Activated naive CD8-positive, alpha-beta T cell treated with anti-CD3 and anti-CD28 coated beads, Interleukin-2, amount 10 ng/mL, durations not matched to agents 7 days and 5 days (primary cell): ENCODE results near the gene PLCH2. TPM values are rescaled to one million over a fixed set of nuclear protein-coding genes. Genes with fewer than 3 reads are reported as not detected.

Experiments used
- ATAC-seq: fragments of 150-1000 bp; cut with Tn5 transposase; one replicate; pipeline ENCODE4 v1.10.0; 2021; ENCODE audit warnings: low read depth, moderate library complexity
- POLR2A ChIA-PET: fragments of 350-600 bp; sonication (Branson Sonifier 250); formaldehyde crosslinking; loops from one replicate; lab custom pipeline; 2021; ENCODE audit warnings: antibody characterized with exemption; lab: Charles Lee
- DNase-seq: peaks from one replicate; pipeline ENCODE4 v3.0.0; 2021
- H3K27ac Mint-ChIP-seq: one replicate; pipeline ENCODE4 v1.8.0; 2022; ENCODE audit warnings: mild to moderate bottlenecking, mixed read lengths
- H3K27me3 Mint-ChIP-seq: one replicate; pipeline ENCODE4 v1.8.0; 2022; ENCODE audit warnings: mild to moderate bottlenecking, moderate library complexity, mixed read lengths
- H3K36me3 Mint-ChIP-seq: one replicate; pipeline ENCODE4 v1.8.0; 2021; ENCODE audit warnings: mild to moderate bottlenecking, mixed read lengths
- H3K4me1 Mint-ChIP-seq: one replicate; pipeline ENCODE4 v1.8.0; 2021; ENCODE audit warnings: mixed read lengths
- H3K4me3 Mint-ChIP-seq: one replicate; pipeline ENCODE4 v1.8.0; 2022; ENCODE audit warnings: mild to moderate bottlenecking, moderate library complexity, mixed read lengths
- H3K9me3 Mint-ChIP-seq: one replicate; pipeline ENCODE4 v1.8.0; 2021; ENCODE audit warnings: mixed read lengths
- total RNA-seq, 2 experiments: library from RNA; stranded (reverse); gene quantifications; one replicate each; pipeline ENCODE4 v1.2.3, GENCODE V29; 2021

The PLCH2 gene
- total RNA-seq, 2 experiments from 2014 or later = 28.2 to 30.3 TPM

GRCh38 chr1:2469103-2469940, 6.8 kb upstream of the PLCH2 start:
- Mint-ChIP-seq H3K27me3 (no peaks in the 10 kb centered on the region), H3K27ac (no peak overlapping the region), H3K36me3 (no peaks in the 10 kb centered on the region), H3K9me3 (no peaks in the 10 kb centered on the region), H3K4me1 (no peaks in the 10 kb centered on the region), H3K4me3 (no peak overlapping the region)
- POLR2A ChIA-PET = no interaction called here
- ATAC-seq (no peak), DNase-seq (no peak)

DNA sequence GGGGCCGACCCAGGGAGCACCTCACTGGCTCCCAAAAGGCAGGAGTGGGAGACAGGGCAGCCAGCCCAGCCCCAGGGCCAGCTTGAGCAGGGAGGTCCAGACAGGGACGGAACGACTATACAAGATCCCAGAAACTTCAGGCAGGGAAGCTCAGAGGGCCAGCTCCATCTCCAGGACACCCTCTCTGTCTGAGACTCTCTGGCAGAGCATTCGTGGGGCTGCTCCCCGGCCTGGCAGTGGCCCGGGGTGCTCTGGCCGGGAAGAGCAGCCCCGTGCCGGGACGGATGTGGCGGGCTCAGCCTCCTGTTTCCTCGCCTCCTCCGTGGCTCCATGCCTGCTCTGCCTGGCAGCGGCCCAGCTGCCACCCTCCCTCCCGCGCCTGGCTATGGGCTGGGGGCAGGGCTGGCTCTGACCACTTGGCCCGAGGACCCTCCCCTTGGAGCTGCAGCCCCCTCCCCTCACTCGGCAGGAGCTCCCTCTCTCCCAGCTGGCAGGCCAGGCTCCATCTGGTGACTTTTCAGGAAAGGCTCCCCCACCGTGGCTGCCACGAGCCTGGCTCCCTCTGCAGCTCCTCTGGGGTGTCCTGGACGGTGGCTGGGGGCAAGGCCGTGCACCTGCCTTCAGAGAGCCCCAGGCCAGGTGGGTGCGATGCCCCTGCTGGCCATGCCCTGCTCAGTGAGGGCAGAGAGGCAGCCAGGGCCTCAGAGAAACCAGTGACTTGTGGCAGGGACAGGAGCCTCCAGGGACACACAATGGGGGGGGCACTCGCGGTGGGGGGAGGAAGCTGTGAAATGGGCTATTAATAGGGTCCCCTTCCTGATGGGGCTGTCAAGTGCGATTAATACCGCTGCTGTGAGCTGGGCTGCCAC, 5.6 kb upstream of the PLCH2 start:
- ATAC-seq (no peak), DNase-seq (no peak)
- Mint-ChIP-seq H3K27ac (no peak overlapping the region), H3K9me3 (no peaks in the 10 kb centered on the region), H3K36me3 (no peaks in the 10 kb centered on the region), H3K27me3 (no peaks in the 10 kb centered on the region), H3K4me1 (no peaks in the 10 kb centered on the region), H3K4me3 (no peak overlapping the region)
- POLR2A ChIA-PET = no interaction called here

DNA sequence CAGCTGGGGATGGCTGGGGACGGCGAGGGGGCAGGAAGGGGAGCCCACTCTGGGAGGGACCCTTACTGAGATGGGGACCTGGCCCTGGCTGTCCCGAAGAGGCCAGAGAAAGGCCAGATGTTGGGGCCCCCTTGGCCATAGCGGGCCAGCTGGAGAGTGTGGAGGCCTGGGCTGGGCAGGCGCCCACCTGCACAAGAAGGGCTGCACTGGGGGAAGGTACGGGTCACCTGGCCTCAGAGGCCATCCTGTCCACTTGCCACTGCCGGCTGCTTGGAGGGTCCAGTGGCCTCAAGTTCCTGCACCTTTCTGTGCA, 5.0 kb upstream of the PLCH2 start:
- POLR2A ChIA-PET = no interaction called here
- DNase-seq (no peak), ATAC-seq (no peak)
- H3K4me3 Mint-ChIP-seq = no peak overlapping the region
- H3K9me3 Mint-ChIP-seq = no peaks in the 10 kb centered on the region
- H3K4me1 Mint-ChIP-seq = no peaks in the 10 kb centered on the region
- no peaks in the 10 kb centered on the region for H3K36me3 Mint-ChIP-seq
- H3K27ac Mint-ChIP-seq = no peak overlapping the region
- H3K27me3 Mint-ChIP-seq = no peaks in the 10 kb centered on the region

- Mint-ChIP-seq H3K4me1 (no peaks in the 10 kb centered on the region), H3K27me3 (no peaks in the 10 kb centered on the region), H3K4me3 (no peak overlapping the region), H3K36me3 (no peaks in the 10 kb centered on the region), H3K9me3 (no peaks in the 10 kb centered on the region), H3K27ac (no peak overlapping the region)
- POLR2A ChIA-PET = no interaction called here
- DNase-seq = no peak
- ATAC-seq = no peak
Observed at GRCh38 chr1:2471587-2472001, 4.5 kb upstream of the PLCH2 start.

DNA sequence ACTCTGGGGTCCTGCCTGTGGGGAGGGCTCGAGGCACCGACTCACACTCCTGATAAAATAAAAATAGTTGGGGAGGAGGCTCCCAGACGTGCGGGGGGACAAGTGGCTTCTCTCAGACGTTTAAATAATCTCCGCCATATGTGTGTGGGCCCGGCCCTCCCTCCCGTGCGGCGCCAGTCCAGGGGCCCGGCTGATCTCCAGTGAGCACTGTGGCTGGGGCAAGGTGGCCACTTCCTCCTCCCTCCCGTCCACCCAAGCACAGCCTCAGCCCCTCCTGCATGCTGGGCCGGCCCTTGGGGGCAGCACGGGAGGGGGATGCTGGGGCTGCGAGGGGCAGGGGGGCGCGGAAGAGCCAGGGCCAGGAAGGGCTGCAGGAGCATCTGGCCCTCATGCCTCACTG, 4.0 kb upstream of the PLCH2 start:
- Mint-ChIP-seq H3K4me1 (no peaks in the 10 kb centered on the region), H3K9me3 (no peaks in the 10 kb centered on the region), H3K4me3 (no peak overlapping the region), H3K27me3 (no peaks in the 10 kb centered on the region), H3K27ac (no peak overlapping the region), H3K36me3 (no peaks in the 10 kb centered on the region)
- no peak for DNase-seq
- ATAC-seq = no peak
- POLR2A ChIA-PET = no interaction called here

DNA sequence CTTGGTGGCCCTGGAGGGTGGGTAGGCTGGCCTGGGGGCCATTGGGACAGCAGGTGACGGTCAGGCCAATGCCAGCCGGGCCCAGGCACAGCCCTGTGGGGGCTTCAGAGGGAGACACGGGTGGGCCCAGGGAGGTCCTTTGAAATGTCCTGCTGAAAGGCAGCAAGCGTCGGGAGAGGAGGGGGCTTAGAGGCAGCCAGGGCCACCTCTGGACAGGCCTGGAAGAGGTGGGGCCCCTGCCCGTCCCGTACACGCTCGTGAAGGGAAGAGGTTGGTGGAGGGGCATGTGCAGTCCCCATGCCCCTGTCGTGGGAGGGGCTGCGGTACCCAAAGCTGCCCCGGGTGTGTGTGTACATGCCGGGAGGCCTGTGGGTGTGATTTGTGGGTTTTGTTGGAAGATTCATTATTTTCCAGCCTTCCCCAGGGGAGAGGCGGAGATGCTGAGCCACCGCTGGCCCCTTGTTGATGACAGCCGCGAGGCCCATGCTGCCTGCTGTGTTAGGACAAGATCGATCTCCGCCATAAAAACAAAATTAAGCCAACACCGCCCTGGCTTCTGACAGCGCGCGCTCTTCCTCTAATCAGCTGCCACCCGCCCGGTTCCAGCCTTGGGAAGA, 3.4 kb upstream of the PLCH2 start:
- H3K4me1 Mint-ChIP-seq = no peaks in the 10 kb centered on the region
- H3K36me3 Mint-ChIP-seq = no peaks in the 10 kb centered on the region
- no peak overlapping the region for H3K27ac Mint-ChIP-seq
- no peaks in the 10 kb centered on the region for H3K9me3 Mint-ChIP-seq
- H3K4me3 Mint-ChIP-seq = no peak overlapping the region
- no peaks in the 10 kb centered on the region for H3K27me3 Mint-ChIP-seq
- POLR2A ChIA-PET = no interaction called here
- ATAC-seq (no peak), DNase-seq (no peak)

GRCh38 chr1:2473198-2473597, 2.9 kb upstream of the PLCH2 start:
- H3K27ac Mint-ChIP-seq = no peak overlapping the region
- H3K36me3 Mint-ChIP-seq = no peaks in the 10 kb centered on the region
- no peaks in the 10 kb centered on the region for H3K27me3 Mint-ChIP-seq
- DNase-seq = no peak
- no peaks in the 10 kb centered on the region for H3K4me1 Mint-ChIP-seq
- POLR2A ChIA-PET = no interaction called here
- no peak for ATAC-seq
- H3K4me3 Mint-ChIP-seq = no peak overlapping the region
- no peaks in the 10 kb centered on the region for H3K9me3 Mint-ChIP-seq

- H3K27ac Mint-ChIP-seq = no peak overlapping the region
- H3K36me3 Mint-ChIP-seq = no peaks in the 10 kb centered on the region
- no peaks in the 10 kb centered on the region for H3K27me3 Mint-ChIP-seq
- H3K9me3 Mint-ChIP-seq = no peaks in the 10 kb centered on the region
- ATAC-seq (no peak), DNase-seq (no peak)
- no peak overlapping the region for H3K4me3 Mint-ChIP-seq
- no peaks in the 10 kb centered on the region for H3K4me1 Mint-ChIP-seq
- POLR2A ChIA-PET = no interaction called here
Observed at GRCh38 chr1:2474104-2474844, 1.8 kb upstream of the PLCH2 start.

GRCh38 chr1:2474933-2475371, 1.1 kb upstream of the PLCH2 start:
- no peak for DNase-seq
- no peak overlapping the region for H3K27ac Mint-ChIP-seq
- H3K27me3 Mint-ChIP-seq = no peaks in the 10 kb centered on the region
- no peaks in the 10 kb centered on the region for H3K9me3 Mint-ChIP-seq
- POLR2A ChIA-PET = no interaction called here
- no peak for ATAC-seq
- H3K4me3 Mint-ChIP-seq = no peak overlapping the region
- H3K4me1 Mint-ChIP-seq = no peaks in the 10 kb centered on the region
- H3K36me3 Mint-ChIP-seq = no peaks in the 10 kb centered on the region

DNA sequence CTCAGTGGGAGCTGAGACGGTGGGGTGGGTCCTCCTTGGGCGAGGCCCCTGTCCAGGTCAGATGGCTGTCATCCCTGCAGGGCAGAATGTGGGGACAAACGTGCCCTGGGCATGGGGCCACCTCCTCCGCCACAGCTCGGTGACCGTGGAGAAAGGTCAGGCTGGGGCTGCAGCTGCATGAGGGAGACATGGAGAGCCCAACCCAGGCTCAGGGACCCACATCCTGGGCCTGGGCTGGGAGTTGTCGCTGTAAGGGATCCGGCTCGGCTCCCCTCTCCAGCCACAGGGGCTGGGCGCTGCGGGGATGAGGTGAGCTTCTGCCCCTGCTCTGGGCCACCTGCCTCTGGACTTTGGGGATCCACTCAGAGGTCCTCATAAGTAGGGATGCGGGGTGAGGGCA, 518 bp upstream of the PLCH2 start:
- Mint-ChIP-seq H3K27me3 (no peaks in the 10 kb centered on the region), H3K4me1 (no peaks in the 10 kb centered on the region), H3K27ac (no peak overlapping the region), H3K4me3 (no peak overlapping the region), H3K9me3 (no peaks in the 10 kb centered on the region), H3K36me3 (no peaks in the 10 kb centered on the region)
- DNase-seq (no peak), ATAC-seq (no peak)
- POLR2A ChIA-PET = no interaction called here

DNA sequence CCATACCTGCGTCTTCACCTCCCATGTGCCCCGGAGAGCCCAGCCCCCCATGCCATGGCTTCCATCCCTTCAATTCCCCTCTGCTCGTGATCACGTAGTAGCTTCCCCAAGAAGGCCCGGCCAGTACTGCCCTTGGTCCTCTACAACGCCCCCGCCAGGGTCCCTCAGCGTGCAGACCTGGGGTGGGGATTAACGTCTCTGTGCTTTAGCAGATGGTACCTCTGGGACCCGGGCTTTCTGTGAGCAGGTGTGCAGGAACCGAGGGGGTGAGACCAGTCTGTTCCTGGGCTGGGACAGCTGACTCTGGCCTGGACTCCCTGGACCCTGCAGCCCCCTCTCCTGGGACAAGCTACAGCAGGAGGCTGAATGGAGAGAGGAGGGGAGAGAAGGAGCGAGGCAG, 1.2 kb downstream of the PLCH2 start:
- no peak overlapping the region for H3K27ac Mint-ChIP-seq
- H3K4me3 Mint-ChIP-seq = no peak overlapping the region
- H3K27me3 Mint-ChIP-seq = no peaks in the 10 kb centered on the region
- H3K4me1 Mint-ChIP-seq = no peaks in the 10 kb centered on the region
- DNase-seq = no peak
- no peak for ATAC-seq
- H3K9me3 Mint-ChIP-seq = no peaks in the 10 kb centered on the region
- H3K36me3 Mint-ChIP-seq = no peaks in the 10 kb centered on the region
- POLR2A ChIA-PET = no interaction called here

- Mint-ChIP-seq H3K27me3 (no peaks in the 10 kb centered on the region), H3K4me3 (no peak overlapping the region), H3K9me3 (no peaks in the 10 kb centered on the region), H3K27ac (no peak overlapping the region), H3K36me3 (no peaks in the 10 kb centered on the region), H3K4me1 (no peaks in the 10 kb centered on the region)
- ATAC-seq = no peak
- POLR2A ChIA-PET = no interaction called here
- DNase-seq = no peak
Observed at GRCh38 chr1:2477791-2478499, 1.9 kb downstream of the PLCH2 start.

- no peaks in the 10 kb centered on the region for H3K9me3 Mint-ChIP-seq
- POLR2A ChIA-PET = no interaction called here
- H3K4me3 Mint-ChIP-seq = no peak overlapping the region
- H3K27ac Mint-ChIP-seq = no peak overlapping the region
- H3K27me3 Mint-ChIP-seq = no peaks in the 10 kb centered on the region
- ATAC-seq (no peak), DNase-seq (no peak)
- no peaks in the 10 kb centered on the region for H3K4me1 Mint-ChIP-seq
- no peaks in the 10 kb centered on the region for H3K36me3 Mint-ChIP-seq
Observed at GRCh38 chr1:2479186-2479585, 3.1 kb downstream of the PLCH2 start.
